Stimulated activated CD8-positive, alpha-beta memory T cell treated with anti-CD3 and anti-CD28 coated beads, Interleukin-15, amount 100 ng/mL, for 24 hours (primary cell): ENCODE measurements around the gene LRRC71.

Experiments used
- DNase-seq: peaks from one replicate; pipeline ENCODE4 v3.0.0-alpha.2; 2020; ENCODE audit warnings: low read depth

The LRRC71 gene

GRCh38 chr1:156892190-156893047 is 28.0 kb upstream of the LRRC71 start:
- DNase-seq, result peak; percentile 77

GRCh38 chr1:156893048-156893953 is 27.1 kb upstream of the LRRC71 start, which contains the start of gene PEAR1:
PEAR1 (plus strand) TSS chr1:156893718; CDS start chr1:156903927, 10,209 bp downstream.
- no peak for DNase-seq

GRCh38 chr1:156894001-156894400 is 26.4 kb upstream of the LRRC71 start:
- no peak for DNase-seq

- no peak for DNase-seq
Observed at GRCh38 chr1:156894711-156895454, 25.5 kb upstream of the LRRC71 start.

GRCh38 chr1:156895455-156895812 is 25.0 kb upstream of the LRRC71 start:
- no peak for DNase-seq

DNA sequence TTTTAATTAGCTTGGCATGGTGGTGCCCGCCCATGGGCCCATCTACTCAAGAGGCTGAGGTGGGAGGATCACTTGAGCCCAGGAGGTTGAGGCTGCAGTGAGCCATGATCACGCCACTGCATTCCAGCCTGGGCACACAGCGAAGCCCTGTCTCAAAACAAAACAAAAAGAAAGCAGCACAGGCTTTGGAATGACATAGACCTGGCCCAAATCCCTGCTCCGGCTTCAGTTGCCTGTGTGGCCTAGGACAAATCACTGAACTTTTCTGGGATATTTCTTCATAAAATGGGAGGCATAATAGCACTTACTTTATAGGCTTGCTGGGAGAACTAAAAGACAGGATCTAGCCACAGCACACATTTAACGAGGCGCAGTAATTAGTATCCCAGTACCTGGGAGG is 24.5 kb upstream of the LRRC71 start:
- no peak for DNase-seq

DNA sequence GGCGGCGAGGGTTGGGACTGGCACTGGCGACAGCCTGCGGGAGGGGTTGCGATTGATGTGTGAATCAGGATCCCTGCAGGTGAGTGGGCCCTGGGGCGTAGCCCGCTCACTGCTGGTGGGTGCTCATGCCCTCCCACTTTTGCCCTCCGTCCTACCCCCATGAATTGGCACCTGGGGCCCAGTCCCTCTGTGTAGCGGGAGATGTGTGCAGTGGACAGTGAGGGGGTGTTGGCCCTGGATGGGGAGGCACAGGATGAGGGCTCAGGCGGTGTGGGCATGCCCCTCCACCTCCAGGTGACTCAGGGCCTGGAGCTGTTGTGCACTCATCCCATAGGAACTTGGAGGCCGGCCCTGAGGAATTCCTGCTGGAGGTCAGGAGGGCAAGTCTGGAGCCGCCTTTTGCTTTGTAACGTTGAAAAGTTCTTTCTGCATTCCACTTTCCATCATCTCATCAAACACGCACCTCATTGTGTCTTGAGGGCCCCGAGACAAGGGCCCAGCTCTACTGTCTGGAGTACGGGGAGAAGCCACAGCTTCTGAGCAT is 23.9 kb upstream of the LRRC71 start:
- DNase-seq, result no peak

GRCh38 chr1:156897078-156897825 is 23.2 kb upstream of the LRRC71 start:
- no peak for DNase-seq

DNA sequence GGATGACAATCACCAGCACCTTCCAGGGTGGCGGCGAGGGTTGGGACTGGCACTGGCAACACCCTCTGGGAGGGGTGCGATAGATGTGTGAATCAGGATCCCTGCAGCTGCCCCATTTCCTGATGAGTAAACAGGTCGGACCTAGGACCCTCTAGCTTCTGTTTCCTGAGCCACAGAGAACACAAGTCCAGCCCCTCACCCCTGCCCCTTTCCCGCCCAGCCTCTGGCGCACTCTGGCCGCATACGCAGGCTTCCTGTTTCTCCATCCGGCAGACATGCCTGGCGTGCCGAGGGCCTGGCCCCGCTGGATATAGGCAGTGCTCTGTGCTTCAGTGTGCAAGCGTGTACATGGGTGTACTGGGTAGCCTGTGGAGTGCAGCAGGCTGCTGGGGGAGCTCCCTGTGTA is 22.3 kb upstream of the LRRC71 start:
- no peak for DNase-seq

- no peak for DNase-seq
Observed at GRCh38 chr1:156898971-156899664, 21.3 kb upstream of the LRRC71 start.

- DNase-seq, result no peak
Observed at GRCh38 chr1:156899956-156900718, 20.3 kb upstream of the LRRC71 start.

GRCh38 chr1:156900896-156901589 is 19.4 kb upstream of the LRRC71 start:
- no peak for DNase-seq

DNA sequence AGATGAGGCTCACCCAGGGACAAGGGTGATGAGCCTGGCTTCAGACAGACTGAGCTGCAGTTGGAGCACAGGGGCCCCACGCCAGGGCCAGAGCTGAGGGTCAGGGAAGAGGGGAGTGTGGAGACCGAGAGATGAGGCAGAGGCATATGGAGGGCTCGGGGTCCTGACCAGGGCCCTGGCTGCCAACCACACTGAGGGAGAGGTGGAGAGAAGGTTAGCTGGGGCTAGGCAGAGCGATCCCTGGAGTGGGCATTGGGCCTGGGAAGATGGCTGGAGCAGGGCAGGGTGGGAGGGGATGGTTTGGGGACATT is 18.9 kb upstream of the LRRC71 start:
- DNase-seq, result no peak

GRCh38 chr1:156901966-156902915 is 18.2 kb upstream of the LRRC71 start:
- DNase-seq, result no peak

DNA sequence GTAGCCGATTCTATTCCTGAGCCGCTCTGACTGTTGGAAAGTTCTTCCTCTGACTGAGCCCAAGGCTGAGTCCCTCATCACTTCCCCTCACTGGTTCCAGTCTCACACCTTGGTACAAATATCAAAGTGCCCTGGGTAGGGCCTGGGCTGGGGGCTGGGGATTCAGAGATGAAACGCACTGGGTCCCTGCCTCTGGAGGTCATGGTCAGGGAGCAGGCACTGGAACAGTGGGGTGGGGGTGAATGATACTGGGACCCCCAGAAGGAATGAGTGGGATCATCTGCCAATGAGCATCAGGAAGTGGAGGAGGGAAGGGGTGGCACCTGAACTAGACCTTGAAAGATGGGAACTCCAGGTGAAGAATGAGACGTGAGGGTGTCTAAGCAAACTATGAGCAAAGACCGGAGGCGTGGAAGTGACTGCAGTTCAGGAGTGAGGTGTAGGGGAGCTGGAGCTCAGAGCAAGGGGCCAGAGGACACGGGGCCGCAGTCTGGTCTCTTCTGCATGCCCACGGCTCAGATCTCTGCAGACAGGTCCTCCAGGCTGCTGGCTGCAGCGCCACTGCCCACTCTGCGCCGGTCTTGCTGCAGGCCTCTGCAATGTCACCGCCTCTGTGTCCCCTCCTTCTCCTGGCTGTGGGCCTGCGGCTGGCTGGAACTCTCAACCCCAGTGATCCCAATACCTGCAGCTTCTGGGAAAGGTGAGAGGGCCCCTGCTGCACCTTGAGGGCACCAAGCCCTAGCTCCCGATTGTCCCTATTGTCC is 16.9 kb upstream of the LRRC71 start:
- DNase-seq, result no peak

DNA sequence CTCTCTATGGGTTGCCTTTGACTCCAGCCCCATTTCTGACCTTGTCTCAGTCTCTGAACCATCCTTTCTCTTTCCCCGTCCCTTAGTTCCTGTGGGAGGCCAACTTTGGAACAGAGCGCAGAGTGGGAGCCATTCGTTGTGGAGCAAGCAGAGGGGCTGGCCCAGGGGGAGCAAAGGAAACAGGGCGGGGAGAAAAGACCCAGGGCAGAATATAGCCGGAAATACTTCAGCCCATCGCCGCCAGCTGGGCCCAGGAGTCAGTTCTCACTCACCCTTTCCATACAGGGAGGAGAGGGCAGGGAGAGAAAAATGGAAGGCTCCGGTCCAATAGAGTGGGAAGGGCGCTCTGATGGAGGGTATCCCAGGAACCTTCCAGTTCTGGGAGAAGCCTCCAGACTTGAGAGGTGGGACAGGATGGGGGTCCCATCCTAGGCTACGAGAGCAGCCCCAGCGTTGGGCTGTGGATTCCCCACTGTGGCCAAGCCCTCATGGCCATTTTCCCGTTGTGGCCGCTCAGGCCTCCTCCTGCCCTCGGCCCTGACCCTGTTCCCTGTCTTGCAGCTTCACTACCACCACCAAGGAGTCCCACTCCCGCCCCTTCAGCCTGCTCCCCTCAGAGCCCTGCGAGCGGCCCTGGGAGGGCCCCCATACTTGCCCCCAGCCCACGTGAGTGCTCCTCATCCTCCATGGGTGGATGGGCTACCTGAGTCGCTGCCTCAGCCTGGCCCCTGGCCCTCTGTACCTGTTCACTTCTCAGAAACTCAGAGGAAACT is 16.1 kb upstream of the LRRC71 start:
- DNase-seq, result no peak

DNA sequence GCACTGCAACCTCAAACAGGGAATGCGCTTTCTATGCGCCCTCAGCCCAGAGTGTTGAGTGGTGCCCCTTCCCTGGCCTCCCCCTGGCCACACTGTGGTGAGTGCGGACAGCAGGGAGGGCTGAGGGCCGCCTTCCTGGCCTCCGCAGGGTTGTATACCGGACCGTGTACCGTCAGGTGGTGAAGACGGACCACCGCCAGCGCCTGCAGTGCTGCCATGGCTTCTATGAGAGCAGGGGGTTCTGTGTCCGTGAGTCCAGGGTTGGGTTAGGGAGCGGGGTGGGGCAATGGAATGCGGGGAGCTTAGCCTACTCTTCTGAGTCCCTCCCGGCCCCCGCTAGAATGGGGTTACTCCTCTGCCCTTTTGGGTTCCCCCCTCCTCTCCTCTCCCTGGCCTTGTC is 15.3 kb upstream of the LRRC71 start:
- DNase-seq, result no peak
